ENCODE results near the gene ANKRD50.

GRCh38 chr4:124708517-124709300 lies 3.8 kb downstream of the ANKRD50 start:
- TF ChIP-seq CTCF (IDR thresholded peaks at IDR 0.05) (no peak), POLR2AphosphoS5 (IDR thresholded peaks at IDR 0.05) (no peak)
